Mucosa of stomach (tissue), 1 donor: ENCODE measurements around the gene FAM186B.

Experiments
- H3K27me3 ChIP-seq: one replicate; pipeline ENCODE4 v1.7.0; 2013; ENCODE audit warnings: mild to moderate bottlenecking, low read length; ENCODE audit not compliant: control insufficient read depth, insufficient read depth
- H3K36me3 ChIP-seq: one replicate; pipeline ENCODE4 v1.7.0; 2013; ENCODE audit warnings: low read length; ENCODE audit not compliant: control insufficient read depth, insufficient read depth
- H3K4me1 ChIP-seq: one replicate; pipeline ENCODE4 v1.7.0; 2013; ENCODE audit warnings: mild to moderate bottlenecking, low read length; ENCODE audit not compliant: control insufficient read depth, insufficient read depth
- H3K4me3 ChIP-seq: one replicate; pipeline ENCODE4 v1.7.0; 2013; ENCODE audit warnings: low read length
- H3K9ac ChIP-seq: one replicate; pipeline ENCODE4 v1.7.0; 2013; ENCODE audit warnings: mild to moderate bottlenecking, low read length, moderate library complexity
- H3K9me3 ChIP-seq: one replicate; pipeline ENCODE4 v1.7.0; 2013; ENCODE audit warnings: mild to moderate bottlenecking, low read length, moderate library complexity; ENCODE audit not compliant: control insufficient read depth
- donor health status: Pancreatic carcinoma.

Gene FAM186B

GRCh38 chr12:49557917-49558215 is 47.6 kb downstream of the FAM186B start:
- no peak overlapping the region for H3K9ac ChIP-seq
- no peaks in the 10 kb centered on the region for H3K4me1 ChIP-seq
- H3K36me3 ChIP-seq, result peaks cover 37% of the 10 kb centered on the region

GRCh38 chr12:49557187-49557916 is 48.1 kb downstream of the FAM186B start:
- H3K4me3 ChIP-seq, result no peak overlapping the region
- no peaks in the 10 kb centered on the region for H3K4me1 ChIP-seq
- no peaks in the 10 kb centered on the region for H3K9me3 ChIP-seq
- peaks cover 34% of the 10 kb centered on the region for H3K36me3 ChIP-seq
- H3K27me3 ChIP-seq, result no peaks in the 10 kb centered on the region
- H3K9ac ChIP-seq, result no peak overlapping the region

More at GRCh38 chr12:49557917-49558215, 47.6 kb downstream of the FAM186B start:
- Histone ChIP-seq H3K9me3 (no peaks in the 10 kb centered on the region), H3K27me3 (no peaks in the 10 kb centered on the region), H3K4me3 (no peak overlapping the region)

- Histone ChIP-seq H3K9ac (no peak overlapping the region), H3K36me3 (peaks cover 28% of the 10 kb centered on the region), H3K27me3 (no peaks in the 10 kb centered on the region), H3K9me3 (no peaks in the 10 kb centered on the region), H3K4me3 (no peak overlapping the region), H3K4me1 (no peaks in the 10 kb centered on the region)
Observed at GRCh38 chr12:49556391-49557186, 48.9 kb downstream of the FAM186B start.

DNA sequence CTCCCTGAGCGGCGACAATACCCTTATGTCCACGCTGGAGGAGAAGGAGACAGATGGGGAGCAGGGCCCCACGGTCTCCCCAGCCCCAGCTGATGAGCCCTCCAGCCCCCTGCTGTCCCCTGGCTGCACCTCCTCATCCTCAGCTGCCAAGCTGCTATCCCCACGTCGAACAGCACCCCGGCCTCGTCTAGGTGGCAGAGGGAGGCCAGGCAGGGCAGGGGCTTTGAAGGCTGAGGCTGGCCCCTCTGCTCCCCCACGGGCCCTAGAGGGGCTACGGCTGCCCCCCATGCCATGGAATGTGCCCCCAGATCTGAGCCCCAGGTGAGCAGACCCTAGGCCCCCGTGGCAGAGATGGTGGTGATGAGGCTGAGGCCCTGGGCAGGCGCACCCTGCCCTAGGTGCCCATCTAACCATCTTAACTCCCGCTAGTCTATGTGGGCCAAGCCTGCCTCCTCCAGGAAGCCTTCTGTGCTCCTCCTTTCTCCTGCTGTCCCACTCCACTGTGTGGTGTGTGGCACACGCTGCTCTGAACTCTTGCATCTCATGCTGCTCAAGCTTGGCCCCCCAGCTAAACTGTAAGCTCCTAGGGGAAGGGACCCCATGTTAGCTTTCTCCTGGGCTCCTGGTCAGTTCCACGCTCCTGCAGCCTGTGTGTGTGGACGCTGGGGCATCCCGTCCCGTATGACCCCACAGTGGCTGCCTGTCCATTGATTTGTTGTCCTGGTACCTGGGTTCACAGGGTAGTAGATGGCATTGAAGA is 49.6 kb downstream of the FAM186B start:
- Histone ChIP-seq H3K4me3 (no peak overlapping the region), H3K4me1 (no peaks in the 10 kb centered on the region), H3K9ac (no peak overlapping the region), H3K9me3 (no peaks in the 10 kb centered on the region), H3K27me3 (no peaks in the 10 kb centered on the region), H3K36me3 (peaks cover 22% of the 10 kb centered on the region)

DNA sequence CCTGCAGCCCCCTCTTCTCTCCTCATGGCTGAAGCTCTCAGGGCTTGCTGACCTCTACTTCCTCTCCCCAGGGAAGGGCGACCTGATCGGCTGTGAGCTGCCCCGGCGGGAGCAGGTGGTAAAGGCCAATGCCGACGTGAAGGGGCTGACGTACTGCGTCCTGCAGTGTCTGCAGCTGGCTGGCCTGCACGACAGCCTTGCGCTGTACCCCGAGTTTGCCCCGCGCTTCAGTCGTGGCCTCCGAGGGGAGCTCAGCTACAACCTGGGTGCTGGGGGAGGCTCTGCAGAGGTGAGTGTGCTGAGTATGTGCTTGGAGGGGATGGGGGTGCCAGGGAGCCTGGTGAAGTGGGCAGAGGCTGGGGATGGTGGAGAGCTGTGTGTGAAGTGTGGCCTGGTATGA is 51.2 kb downstream of the FAM186B start:
- no peak overlapping the region for H3K9ac ChIP-seq
- H3K9me3 ChIP-seq, result no peaks in the 10 kb centered on the region
- peaks cover 9% of the 10 kb centered on the region for H3K36me3 ChIP-seq
- peaks cover 6% of the 10 kb centered on the region for H3K27me3 ChIP-seq
- H3K4me1 ChIP-seq, result peaks cover under 1% of the 10 kb centered on the region
- H3K4me3 ChIP-seq, result no peak overlapping the region

DNA sequence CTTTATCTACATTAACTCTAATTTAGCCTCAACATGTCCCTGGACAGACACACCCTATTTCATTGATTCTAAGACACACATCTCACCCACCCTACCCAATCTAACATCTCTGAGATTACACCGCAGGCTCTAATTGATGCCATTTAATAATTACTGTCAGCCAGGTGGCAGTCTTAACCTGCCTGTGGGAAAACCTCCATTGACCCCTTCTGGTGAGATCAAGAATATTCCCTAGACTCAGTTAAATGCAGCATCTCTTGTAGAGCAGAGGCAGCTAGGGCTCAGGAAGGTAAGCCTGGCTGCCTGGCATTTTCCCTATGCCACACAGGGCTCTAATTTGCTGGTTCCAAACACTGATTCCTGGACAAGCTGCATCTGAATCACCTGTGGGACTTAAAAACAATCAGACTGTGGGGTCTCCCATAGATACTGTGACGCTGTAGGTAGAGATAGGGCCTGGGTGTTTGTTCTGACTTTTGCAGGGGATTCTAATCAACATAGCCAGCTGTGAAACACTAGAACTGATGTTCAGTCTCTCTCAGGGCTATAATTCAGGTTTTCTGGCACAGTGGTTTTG is 51.8 kb downstream of the FAM186B start:
- Histone ChIP-seq H3K27me3 (peaks cover 13% of the 10 kb centered on the region), H3K4me3 (no peak overlapping the region), H3K9me3 (no peaks in the 10 kb centered on the region), H3K9ac (no peak overlapping the region), H3K4me1 (peaks cover 7% of the 10 kb centered on the region), H3K36me3 (peaks cover 3% of the 10 kb centered on the region)

GRCh38 chr12:49552899-49553298 is 52.5 kb downstream of the FAM186B start:
- no peaks in the 10 kb centered on the region for H3K9me3 ChIP-seq
- no peak overlapping the region for H3K9ac ChIP-seq
- H3K4me1 ChIP-seq, result peaks cover 10% of the 10 kb centered on the region
- H3K4me3 ChIP-seq, result no peak overlapping the region
- no peaks in the 10 kb centered on the region for H3K36me3 ChIP-seq
- H3K27me3 ChIP-seq, result peaks cover 20% of the 10 kb centered on the region

DNA sequence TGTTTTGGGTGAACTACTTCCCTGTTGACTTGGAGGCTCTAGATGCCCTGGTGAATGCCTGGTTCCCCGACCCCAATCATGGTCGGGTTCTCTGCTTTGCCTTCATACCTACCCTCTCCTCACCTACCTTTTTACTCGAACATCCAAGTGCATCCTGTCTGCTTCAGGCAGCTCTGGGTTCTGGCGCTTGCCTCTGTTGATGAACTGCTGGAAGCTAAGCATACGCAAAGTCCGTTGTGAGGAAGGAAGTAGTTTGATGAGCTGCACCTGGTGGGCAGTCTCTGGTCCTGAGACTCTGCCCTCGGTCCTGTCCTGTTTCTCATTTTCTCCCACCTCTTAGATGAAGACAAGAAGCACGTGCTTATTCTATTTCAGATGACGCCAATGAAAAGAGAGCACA is 53.0 kb downstream of the FAM186B start:
- Histone ChIP-seq H3K9me3 (no peaks in the 10 kb centered on the region), H3K9ac (no peak overlapping the region), H3K27me3 (peaks cover 24% of the 10 kb centered on the region), H3K4me3 (no peak overlapping the region), H3K36me3 (no peaks in the 10 kb centered on the region), H3K4me1 (peaks cover 10% of the 10 kb centered on the region)

GRCh38 chr12:49552014-49552413 is 53.4 kb downstream of the FAM186B start:
- no peak overlapping the region for H3K4me3 ChIP-seq
- H3K36me3 ChIP-seq, result no peaks in the 10 kb centered on the region
- H3K9me3 ChIP-seq, result no peaks in the 10 kb centered on the region
- peaks cover 10% of the 10 kb centered on the region for H3K4me1 ChIP-seq
- no peak overlapping the region for H3K9ac ChIP-seq
- peaks cover 27% of the 10 kb centered on the region for H3K27me3 ChIP-seq

DNA sequence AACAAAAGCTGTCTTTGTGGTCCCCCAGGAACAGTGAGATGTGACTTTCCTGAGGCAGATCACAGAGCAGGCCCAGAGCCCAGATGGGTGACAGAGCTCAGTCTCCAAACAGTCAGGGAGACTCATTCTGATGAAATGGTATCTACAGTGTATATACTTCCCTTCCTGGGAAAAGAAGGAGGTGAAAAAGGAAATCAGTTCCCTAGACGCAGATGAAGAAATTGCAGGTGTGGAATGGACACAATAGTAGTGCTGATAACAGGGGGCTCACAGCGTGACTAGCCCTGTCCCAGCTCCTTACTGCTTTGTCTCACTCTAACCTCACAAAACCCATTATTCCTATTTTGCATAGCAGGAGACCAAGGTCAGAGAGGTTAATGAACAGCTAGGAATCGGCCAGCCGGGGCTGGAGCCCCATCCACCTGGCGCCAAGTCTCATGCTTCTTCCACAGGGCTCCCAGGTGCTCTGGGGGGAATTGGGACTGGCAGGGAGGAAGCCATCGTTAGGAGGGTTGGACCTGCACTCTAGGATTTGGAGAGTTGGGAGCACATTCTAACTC is 54.7 kb downstream of the FAM186B start:
- Histone ChIP-seq H3K9ac (no peak overlapping the region), H3K4me1 (peaks cover 10% of the 10 kb centered on the region)

DNA sequence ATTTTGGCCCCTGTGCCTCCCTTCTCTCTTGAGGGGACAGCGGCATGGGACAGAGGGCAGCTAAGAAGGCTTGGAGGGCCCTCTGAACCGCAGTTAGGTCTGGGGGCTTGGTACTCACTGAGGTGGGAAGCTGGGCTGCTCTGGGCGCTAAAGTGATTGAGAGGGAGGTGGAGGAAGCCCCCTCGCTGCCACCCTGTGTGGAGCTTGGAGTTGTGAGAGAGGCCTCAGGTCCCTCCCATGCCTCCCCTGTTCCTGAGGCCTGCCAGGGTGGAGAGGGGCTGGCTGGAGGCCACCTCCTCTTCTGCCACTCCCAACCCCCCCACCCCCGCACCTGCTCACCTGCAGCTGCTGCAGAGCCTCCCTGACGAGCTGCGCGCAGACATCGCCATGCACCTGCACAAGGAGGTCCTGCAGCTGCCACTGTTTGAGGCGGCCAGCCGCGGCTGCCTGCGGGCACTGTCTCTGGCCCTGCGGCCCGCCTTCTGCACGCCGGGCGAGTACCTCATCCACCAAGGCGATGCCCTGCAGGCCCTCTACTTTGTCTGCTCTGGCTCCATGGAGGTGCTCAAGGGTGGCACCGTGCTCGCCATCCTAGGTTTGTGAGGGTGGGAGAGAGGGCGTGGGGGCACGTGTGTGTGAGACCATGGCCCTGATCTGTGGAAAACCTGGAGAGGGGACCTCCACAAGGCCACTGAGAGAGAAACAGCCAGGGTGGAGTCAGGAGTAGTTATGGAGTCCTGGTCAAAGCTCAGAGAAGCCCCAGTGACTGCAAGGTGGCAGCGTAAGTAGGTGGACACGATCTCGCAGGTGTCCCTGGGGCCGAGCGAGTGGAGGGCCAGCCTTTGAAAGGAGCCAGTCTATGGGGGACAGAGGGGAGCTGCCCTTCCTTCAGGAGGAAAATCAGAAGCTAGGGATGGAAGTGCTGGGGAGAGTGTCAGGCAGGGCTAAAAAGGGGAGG is 55.4 kb downstream of the FAM186B start:
- H3K27me3 ChIP-seq, result peaks cover 38% of the 10 kb centered on the region
- no peaks in the 10 kb centered on the region for H3K9me3 ChIP-seq
- H3K36me3 ChIP-seq, result no peaks in the 10 kb centered on the region
- H3K4me1 ChIP-seq, result peaks cover 10% of the 10 kb centered on the region
- H3K4me3 ChIP-seq, result no peak overlapping the region
- H3K9ac ChIP-seq, result no peak overlapping the region

More for the DNA sequence above, 54.7 kb downstream of the FAM186B start:
- peaks cover 35% of the 10 kb centered on the region for H3K27me3 ChIP-seq
- H3K36me3 ChIP-seq, result no peaks in the 10 kb centered on the region
- no peaks in the 10 kb centered on the region for H3K9me3 ChIP-seq
- no peak overlapping the region for H3K4me3 ChIP-seq
